KOPT-K1 (cell line): ENCODE results near the gene DCPS.

Source experiments
- H3K27ac ChIP-seq: fragments of 200-600 bp; sonication (generic); 2 replicates; pipeline ENCODE4 v1.5.1; 2016; ENCODE audit warnings: antibody characterized with exemption, mild to moderate bottlenecking, low read depth, low read length; ENCODE audit not compliant: poor library complexity, severe bottlenecking
- H3K36me3 ChIP-seq: fragments of 200-600 bp; sonication (generic); 2 replicates; pipeline ENCODE4 v1.5.1; 2017; ENCODE audit warnings: antibody characterized with exemption, mild to moderate bottlenecking, low read length, moderate library complexity; ENCODE audit not compliant: insufficient read depth
- H3K9me3 ChIP-seq: fragments of 200-600 bp; sonication (generic); 2 replicates; pipeline ENCODE4 v1.5.1; 2017; ENCODE audit warnings: antibody characterized with exemption, low read length, mild to moderate bottlenecking; ENCODE audit not compliant: insufficient read depth, poor library complexity, severe bottlenecking

The DCPS gene

GRCh38 chr11:126328938-126329643 is 25.2 kb downstream of the DCPS start:
- Histone ChIP-seq H3K9me3 (no peaks in the 10 kb centered on the region), H3K36me3 (peaks cover 29% of the 10 kb centered on the region), H3K27ac (peak overlapping the region; percentile 46)

DNA sequence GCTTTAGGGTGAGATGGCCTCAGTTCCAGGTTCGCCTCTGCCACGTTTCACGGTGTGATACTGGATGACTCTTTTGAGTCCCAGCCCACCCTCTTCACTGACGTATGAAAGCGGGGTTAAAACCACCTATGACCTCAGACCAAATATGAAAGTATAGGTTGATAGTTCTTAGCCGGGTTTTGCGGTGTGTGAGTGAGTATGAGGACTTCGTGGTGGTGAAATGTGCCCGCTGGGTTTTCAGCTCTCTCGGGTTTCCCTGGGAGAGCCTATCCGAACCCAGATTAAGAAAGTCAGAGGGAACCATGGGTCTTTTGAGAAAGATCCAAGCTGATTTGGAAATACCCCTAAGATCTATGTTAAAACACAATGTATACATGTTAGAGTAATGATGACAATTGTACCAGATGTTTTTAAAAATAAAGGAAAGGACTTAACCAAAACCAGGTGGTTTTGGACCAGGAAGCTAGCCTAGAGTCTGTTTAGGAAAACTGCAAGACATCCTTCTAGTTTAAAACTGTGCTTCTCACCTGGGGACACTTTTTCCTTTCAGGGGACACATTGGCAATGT is 25.9 kb downstream of the DCPS start:
- Histone ChIP-seq H3K9me3 (no peaks in the 10 kb centered on the region), H3K27ac (peak overlapping the region; percentile 19), H3K36me3 (peaks cover 29% of the 10 kb centered on the region)

DNA sequence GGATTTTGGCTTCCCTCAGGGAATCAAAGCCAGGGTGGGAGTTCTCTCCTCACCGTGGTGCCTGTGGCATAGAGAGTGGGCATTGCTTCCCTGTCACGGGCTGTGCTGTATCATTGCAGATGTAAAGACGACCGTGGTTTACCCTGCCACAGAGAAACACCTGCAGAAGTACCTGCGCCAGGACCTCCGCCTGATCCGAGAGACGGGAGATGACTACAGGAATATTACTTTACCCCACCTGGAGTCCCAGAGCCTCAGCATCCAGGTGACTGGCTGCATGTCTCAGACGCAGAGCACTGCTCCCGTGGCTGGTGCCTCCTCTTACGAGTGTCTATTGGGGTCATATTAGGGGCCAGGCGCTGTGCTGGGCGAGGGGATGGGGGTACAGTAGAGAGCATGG is 27.4 kb downstream of the DCPS start:
- Histone ChIP-seq H3K36me3 (peaks cover 29% of the 10 kb centered on the region), H3K9me3 (no peaks in the 10 kb centered on the region), H3K27ac (no peak overlapping the region)

DNA sequence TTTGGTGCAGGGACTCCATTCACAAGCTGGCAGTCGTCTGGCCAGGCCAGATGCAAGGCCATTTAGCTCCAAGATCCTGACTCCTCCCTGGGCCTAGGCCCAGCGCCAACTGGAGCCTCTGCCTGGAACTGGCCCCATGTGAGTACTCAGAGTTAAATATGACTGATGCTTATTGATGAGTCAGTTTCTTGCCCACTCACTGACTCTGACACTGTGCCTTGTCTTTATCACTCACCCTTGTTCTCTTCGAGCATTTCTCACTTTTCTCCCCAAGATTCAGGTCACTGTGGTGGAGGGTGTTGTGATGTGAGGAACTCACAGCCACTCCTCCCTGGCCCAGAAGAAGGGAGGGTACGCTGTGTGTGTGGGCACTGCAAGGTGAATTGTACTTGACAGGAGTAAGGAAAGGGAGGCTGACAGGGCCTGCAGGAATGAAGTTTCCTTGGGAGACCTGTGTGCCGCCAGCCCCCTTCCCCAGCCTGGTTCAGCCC is 28.4 kb downstream of the DCPS start:
- Histone ChIP-seq H3K27ac (no peak overlapping the region), H3K9me3 (no peaks in the 10 kb centered on the region), H3K36me3 (peaks cover 29% of the 10 kb centered on the region)

DNA sequence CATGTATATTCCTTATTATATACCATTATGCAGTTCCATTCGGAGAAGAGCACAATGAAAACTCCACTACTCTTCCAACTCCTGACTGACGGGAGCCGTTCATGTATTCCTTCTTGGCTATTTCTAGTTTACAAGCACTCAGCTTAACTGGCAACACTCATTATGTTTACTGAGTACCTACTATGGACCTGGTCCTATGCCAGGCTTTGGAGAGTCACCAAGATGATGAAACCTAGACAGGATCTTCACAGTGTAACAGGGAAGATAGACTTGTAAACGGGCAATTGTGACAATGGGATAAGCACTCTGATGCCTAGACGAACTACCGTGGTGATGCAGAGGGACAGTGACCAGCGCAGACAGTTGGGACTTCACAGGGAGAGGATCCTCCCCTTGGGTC is 29.3 kb downstream of the DCPS start:
- Histone ChIP-seq H3K36me3 (peaks cover 33% of the 10 kb centered on the region), H3K27ac (no peak overlapping the region), H3K9me3 (no peaks in the 10 kb centered on the region)

DNA sequence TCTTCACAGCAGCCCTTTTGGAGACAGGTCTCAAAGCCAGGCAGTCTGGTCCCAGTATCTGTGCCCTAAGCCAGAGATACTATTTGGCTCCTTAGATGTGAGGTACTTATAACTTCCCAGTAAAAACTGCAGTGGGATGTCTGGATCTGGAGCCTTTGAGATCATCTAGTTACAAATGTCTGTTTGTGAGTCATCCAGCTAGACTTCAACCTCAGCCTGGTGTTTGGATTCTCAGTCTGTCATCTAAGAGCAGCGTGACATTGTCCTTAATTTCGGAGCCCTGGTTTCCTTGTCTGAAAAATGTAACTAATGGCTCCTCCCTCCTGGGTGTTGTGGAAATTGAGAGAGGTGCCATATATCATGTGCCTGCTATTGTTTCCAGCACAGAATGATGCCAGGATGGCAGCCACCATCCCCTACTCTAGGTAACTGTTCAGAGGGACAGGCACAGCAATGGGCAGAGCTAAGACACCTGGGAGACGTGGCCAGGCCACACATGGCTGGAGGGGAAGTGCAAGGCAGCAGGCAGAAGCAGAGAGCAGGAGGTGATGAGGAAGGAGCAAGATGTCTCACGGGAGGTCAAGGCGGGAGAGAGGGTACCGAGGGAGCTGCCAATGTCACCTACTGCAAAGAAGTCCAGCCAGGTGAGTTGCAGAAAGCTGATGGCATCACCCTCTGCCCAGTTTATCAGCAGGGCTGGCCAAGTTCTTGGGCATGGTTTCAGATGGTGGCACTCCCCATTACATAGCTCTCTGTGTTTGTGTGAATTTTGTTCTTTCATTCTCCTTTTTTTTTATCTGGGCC is 31.0 kb downstream of the DCPS start:
- H3K27ac ChIP-seq: peak overlapping the region; percentile 79
- no peaks in the 10 kb centered on the region for H3K9me3 ChIP-seq
- peaks cover 50% of the 10 kb centered on the region for H3K36me3 ChIP-seq

DNA sequence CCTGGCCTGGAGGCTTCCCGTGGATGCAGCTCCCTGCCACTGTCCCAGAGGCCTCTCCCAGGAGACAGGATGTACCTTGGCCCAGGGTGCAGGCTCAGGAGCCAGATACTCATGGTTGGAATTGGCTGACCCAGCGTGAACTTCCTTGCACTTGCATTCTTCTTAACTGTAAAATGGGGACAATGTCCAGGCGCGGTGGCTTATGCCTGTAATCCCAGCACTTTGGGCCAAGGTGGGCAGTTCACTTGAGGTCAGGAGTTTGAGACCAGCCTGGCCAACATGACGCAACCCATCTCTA is 31.6 kb downstream of the DCPS start:
- no peaks in the 10 kb centered on the region for H3K9me3 ChIP-seq
- H3K36me3 ChIP-seq: peaks cover 55% of the 10 kb centered on the region
- peak overlapping the region; percentile 79 for H3K27ac ChIP-seq

GRCh38 chr11:126336138-126336541 is 32.3 kb downstream of the DCPS start:
- H3K36me3 ChIP-seq: peaks cover 61% of the 10 kb centered on the region
- peak overlapping the region; percentile 79 for H3K27ac ChIP-seq
- H3K9me3 ChIP-seq: no peaks in the 10 kb centered on the region

DNA sequence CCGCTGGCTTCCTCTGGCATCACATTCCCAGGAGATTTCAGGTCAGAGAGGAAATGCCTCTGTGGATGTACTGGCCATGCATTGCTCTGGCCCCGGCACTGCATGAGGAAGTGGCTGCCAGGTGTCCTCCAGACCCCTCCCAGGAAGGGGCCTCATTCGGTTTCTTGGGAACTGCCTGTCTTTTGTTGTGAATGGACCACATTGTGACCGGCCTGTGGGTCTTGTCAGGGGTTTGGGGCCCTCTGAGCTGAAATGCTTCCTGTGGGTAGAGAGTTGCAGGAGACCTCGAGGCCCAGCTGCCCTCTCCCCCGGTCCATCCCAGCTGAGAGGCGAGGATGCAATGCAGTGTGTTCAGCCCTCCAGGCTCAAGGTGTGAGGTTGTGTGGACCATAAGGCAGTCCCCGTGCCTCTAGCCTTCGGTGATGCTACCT is 32.8 kb downstream of the DCPS start:
- Histone ChIP-seq H3K36me3 (peaks cover 61% of the 10 kb centered on the region), H3K27ac (peak overlapping the region; percentile 79), H3K9me3 (no peaks in the 10 kb centered on the region)

DNA sequence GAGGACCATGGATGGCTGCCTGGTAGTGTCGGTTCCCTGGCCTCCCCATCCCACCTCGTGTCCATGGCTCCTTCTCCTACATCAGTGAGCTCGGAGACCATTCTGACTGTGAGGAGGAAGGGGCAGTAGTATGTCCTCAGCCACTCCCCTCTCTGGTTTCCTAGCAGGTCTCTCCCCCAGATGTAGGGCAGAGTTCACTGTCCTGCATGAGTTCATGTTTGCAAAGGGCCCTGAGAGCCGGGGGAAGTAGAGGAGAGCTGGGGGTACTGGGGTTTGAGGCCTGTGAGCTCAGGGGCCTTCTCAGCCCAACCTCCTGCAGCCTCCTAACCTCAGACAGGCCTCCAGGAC is 33.2 kb downstream of the DCPS start:
- peak overlapping the region; percentile 79 for H3K27ac ChIP-seq
- peaks cover 61% of the 10 kb centered on the region for H3K36me3 ChIP-seq
- no peaks in the 10 kb centered on the region for H3K9me3 ChIP-seq

GRCh38 chr11:126337474-126338241 is 33.8 kb downstream of the DCPS start:
- Histone ChIP-seq H3K9me3 (no peaks in the 10 kb centered on the region), H3K36me3 (peaks cover 61% of the 10 kb centered on the region), H3K27ac (peak overlapping the region; percentile 79)

- H3K9me3 ChIP-seq: no peaks in the 10 kb centered on the region
- peaks cover 59% of the 10 kb centered on the region for H3K36me3 ChIP-seq
- H3K27ac ChIP-seq: no peak overlapping the region
These were observed 34.6 kb downstream of the DCPS start for GRCh38 chr11:126338346-126339055.

DNA sequence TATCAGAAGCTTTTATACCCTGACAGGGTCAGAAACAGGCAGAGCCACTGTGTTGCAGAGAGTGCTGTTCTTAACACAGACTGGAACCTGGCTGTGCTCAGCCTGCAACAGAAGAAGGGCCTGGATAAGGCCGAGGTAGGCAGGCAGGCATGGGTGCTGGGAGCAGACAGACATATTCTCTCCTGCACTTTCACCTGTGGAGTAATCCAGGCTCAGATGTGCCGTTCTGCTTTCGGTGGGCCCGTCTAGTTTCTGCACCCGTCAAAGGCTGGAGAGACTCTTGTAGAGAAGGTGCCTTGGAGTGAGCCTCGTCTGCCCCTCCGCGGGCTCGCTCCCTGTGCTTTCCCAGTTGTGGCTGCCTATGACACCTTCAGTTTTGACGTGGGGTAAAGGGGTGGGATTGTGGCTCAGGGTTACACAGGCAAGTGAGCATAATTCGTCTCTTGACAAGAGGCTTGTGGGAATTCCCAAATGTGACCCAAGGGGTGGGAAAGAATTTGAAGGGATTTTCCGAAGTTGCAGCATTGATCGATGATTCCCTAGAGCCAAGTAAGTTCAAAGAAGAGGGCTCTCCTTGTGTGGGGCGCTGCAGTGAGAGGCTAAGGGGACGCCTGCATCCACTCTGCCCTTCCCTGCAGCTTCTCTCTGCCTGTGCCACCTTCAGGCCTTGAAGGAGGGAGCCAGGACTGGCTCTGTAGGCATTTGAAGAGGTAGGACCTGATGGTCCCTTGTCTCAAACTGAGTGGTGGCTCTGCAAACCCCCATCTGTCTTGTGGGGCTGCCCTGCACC is 35.4 kb downstream of the DCPS start:
- Histone ChIP-seq H3K9me3 (no peaks in the 10 kb centered on the region), H3K36me3 (peaks cover 63% of the 10 kb centered on the region), H3K27ac (no peak overlapping the region)

DNA sequence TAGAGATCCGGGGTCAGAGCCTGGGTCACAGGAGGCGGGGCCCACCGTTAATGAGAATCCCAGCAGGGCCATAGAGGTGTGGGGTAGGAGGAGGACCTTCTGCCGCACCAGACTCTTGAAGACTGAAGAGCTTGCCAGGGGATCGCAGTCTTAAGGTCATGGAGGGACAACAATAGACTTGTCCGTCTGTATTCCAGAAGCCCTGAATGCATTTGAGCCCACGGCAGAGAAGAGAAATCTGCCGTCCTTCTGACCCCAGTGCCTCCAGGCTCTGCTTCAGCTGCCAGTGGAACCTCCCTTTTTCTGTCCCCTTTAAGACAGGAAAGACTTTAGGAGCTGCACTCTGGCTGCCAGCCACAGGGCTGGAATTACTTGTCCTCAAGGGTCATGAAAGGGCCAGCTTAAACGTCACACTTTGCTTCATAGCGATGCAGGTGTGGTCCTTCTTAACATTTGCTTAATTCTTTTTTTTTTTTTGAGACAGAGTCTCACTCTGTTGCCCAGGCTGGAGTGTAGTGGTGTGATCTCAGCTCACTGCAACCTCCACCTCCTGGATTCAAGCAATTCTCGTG is 36.1 kb downstream of the DCPS start:
- H3K36me3 ChIP-seq: peaks cover 70% of the 10 kb centered on the region
- no peak overlapping the region for H3K27ac ChIP-seq
- H3K9me3 ChIP-seq: no peaks in the 10 kb centered on the region
